Breast epithelium (tissue), 3 donors: Measurements from ENCODE around the gene TMEM91.

Source experiments
- CTCF ChIP-seq, 3 donors: fragments of 450-650 bp; IDR thresholded peaks; one replicate each; pipeline ENCODE4 v1.5.1; 2016 to 2017; ENCODE audit warnings: antibody characterized with exemption in 3 of 3, mild to moderate bottlenecking in 3 of 3, moderate library complexity in 3 of 3
- POLR2A ChIP-seq: fragments of 450-650 bp; IDR thresholded peaks from one replicate; pipeline ENCODE4 v1.6.1; 2016; ENCODE audit warnings: antibody characterized with exemption, mild to moderate bottlenecking, moderate library complexity
- POLR2AphosphoS5 ChIP-seq, 3 donors: sonication (generic); formaldehyde crosslinking; IDR thresholded peaks; one replicate each; pipeline ENCODE4 v1.6.1; 2017; ENCODE audit warnings: antibody characterized with exemption in 3 of 3

- TF ChIP-seq CTCF (IDR thresholded peaks at IDR 0.05) = no peak
- no peak for TF ChIP-seq POLR2A
- TF ChIP-seq POLR2AphosphoS5 (IDR thresholded peaks at IDR 0.05) = no peak
These were observed 21.3 kb upstream of the TMEM91 start for GRCh38 chr19:41355035-41355434.
